Mesenchymal stem cell (in vitro differentiated cells and primary cell): ENCODE results near the gene SPEG.

Experiments
- DNase-seq: peaks from one replicate; pipeline ENCODE4 v3.0.0-alpha.2; 2013
- H2AFZ ChIP-seq: one replicate; pipeline ENCODE4 v1.6.1; 2013; ENCODE audit warnings: low read depth, mild to moderate bottlenecking, control low read depth, inconsistent platforms, low read length, moderate library complexity
- H2AK5ac ChIP-seq: 2 replicates; pipeline ENCODE4 v1.6.1; 2013; ENCODE audit warnings: low read length, moderate library complexity, mild to moderate bottlenecking, inconsistent platforms; ENCODE audit not compliant: severe bottlenecking
- H2BK120ac ChIP-seq: one replicate; pipeline ENCODE4 v1.6.1; 2013; ENCODE audit warnings: low read depth, mild to moderate bottlenecking, inconsistent platforms, low read length, moderate library complexity
- H2BK12ac ChIP-seq, 2 experiments: one replicate each; pipeline ENCODE4 v1.6.1; 2013; ENCODE audit warnings: inconsistent platforms in 2 of 2, low read length in 2 of 2, mild to moderate bottlenecking in 2 of 2, moderate library complexity in 2 of 2, control low read depth in 1 of 2
- H2BK15ac ChIP-seq: one replicate; pipeline ENCODE4 v1.6.1; 2013; ENCODE audit warnings: mild to moderate bottlenecking, low read depth, inconsistent platforms; ENCODE audit not compliant: poor library complexity, severe bottlenecking
- H2BK5ac ChIP-seq: 2 replicates; pipeline ENCODE4 v1.6.1; 2013; ENCODE audit warnings: low read depth, mild to moderate bottlenecking, low read length, control low read depth, inconsistent platforms; ENCODE audit not compliant: poor library complexity, severe bottlenecking
- H3K14ac ChIP-seq, 2 experiments: one replicate each; pipeline ENCODE4 v1.6.1; 2013; ENCODE audit warnings: inconsistent platforms in 2 of 2, low read length in 2 of 2, control low read depth in 1 of 2, mild to moderate bottlenecking in 1 of 2, moderate library complexity in 1 of 2
- H3K18ac ChIP-seq, 2 experiments: one replicate each; pipeline ENCODE4 v1.6.1; 2013; ENCODE audit warnings: inconsistent platforms in 2 of 2, low read length in 2 of 2, control low read depth in 1 of 2, low read depth in 1 of 2, mild to moderate bottlenecking in 1 of 2
- H3K23ac ChIP-seq, 2 experiments: one replicate each; pipeline ENCODE4 v1.6.1; 2013; ENCODE audit warnings: inconsistent platforms in 2 of 2, low read length in 2 of 2, mild to moderate bottlenecking in 2 of 2, moderate library complexity in 2 of 2, control low read depth in 1 of 2
- H3K27ac ChIP-seq: 2 replicates; pipeline ENCODE4 v1.5.1; 2013; ENCODE audit warnings: mild to moderate bottlenecking, moderate library complexity, low read length, control low read depth, inconsistent platforms; ENCODE audit not compliant: poor library complexity, severe bottlenecking
- H3K27me3 ChIP-seq, 2 experiments: 2 replicates each; pipeline versions ENCODE4 v1.6.1 to v1.7.0; 2013; ENCODE audit warnings: low read length in 2 of 2, mild to moderate bottlenecking in 2 of 2, moderate library complexity in 2 of 2, control low read depth in 1 of 2, inconsistent platforms in 1 of 2; ENCODE audit not compliant: control insufficient read depth in 1 of 2, insufficient read depth in 1 of 2
- H3K36me3 ChIP-seq, 2 experiments: 2 replicates each; pipeline versions ENCODE4 v1.6.1 to v1.7.0; 2013; ENCODE audit warnings: low read length in 2 of 2, control low read depth in 1 of 2, inconsistent platforms in 1 of 2, low read depth in 1 of 2, mild to moderate bottlenecking in 1 of 2; ENCODE audit not compliant: insufficient read depth in 2 of 2, control insufficient read depth in 1 of 2
- H3K4ac ChIP-seq, 2 experiments: one replicate each; pipeline ENCODE4 v1.6.1; 2013; ENCODE audit warnings: inconsistent platforms in 2 of 2, low read length in 2 of 2, mild to moderate bottlenecking in 2 of 2, moderate library complexity in 2 of 2, control low read depth in 1 of 2, low read depth in 1 of 2
- H3K4me1 ChIP-seq: 2 replicates; pipeline ENCODE4 v1.6.1; 2013; ENCODE audit warnings: low read depth, low read length, control low read depth; ENCODE audit not compliant: control insufficient read depth, insufficient read depth
- H3K4me2 ChIP-seq: 2 replicates; pipeline ENCODE4 v1.6.1; 2013; ENCODE audit warnings: low read length, mild to moderate bottlenecking, inconsistent platforms; ENCODE audit not compliant: poor library complexity, severe bottlenecking
- H3K4me3 ChIP-seq, 2 experiments: 2 replicates each; pipeline versions ENCODE4 v1.5.1 to v1.7.0; 2013; ENCODE audit warnings: low read length in 2 of 2, mild to moderate bottlenecking in 2 of 2, control low read depth in 1 of 2, low read depth in 1 of 2; ENCODE audit not compliant: insufficient read depth in 1 of 2
- H3K79me1 ChIP-seq: replicated peaks from 2 replicates; pipeline ENCODE4 v1.6.1; 2013; ENCODE audit warnings: mild to moderate bottlenecking, control low read depth, low read length, inconsistent platforms; ENCODE audit not compliant: poor library complexity, severe bottlenecking
- H3K9ac ChIP-seq: 2 replicates; pipeline ENCODE4 v1.7.0; 2013; ENCODE audit warnings: mild to moderate bottlenecking, low read length, moderate library complexity
- H3K9me3 ChIP-seq: 2 replicates; pipeline ENCODE4 v1.7.0; 2013; ENCODE audit warnings: mild to moderate bottlenecking, low read length; ENCODE audit not compliant: control insufficient read depth
- H4K8ac ChIP-seq: one replicate; pipeline ENCODE4 v1.6.1; 2013; ENCODE audit warnings: inconsistent platforms, mild to moderate bottlenecking, low read length, moderate library complexity
- H4K91ac ChIP-seq: one replicate; pipeline ENCODE4 v1.6.1; 2013; ENCODE audit warnings: mild to moderate bottlenecking, low read length, inconsistent platforms
- whole genome bisulfite sequencing: methylation state at CpG from one replicate; pipeline ENCODE4 v1.1.7; 2013; ENCODE audit warnings: mixed read lengths; 5-methylcytosine and 5-hydroxymethylcytosine counted together

Gene SPEG

DNA sequence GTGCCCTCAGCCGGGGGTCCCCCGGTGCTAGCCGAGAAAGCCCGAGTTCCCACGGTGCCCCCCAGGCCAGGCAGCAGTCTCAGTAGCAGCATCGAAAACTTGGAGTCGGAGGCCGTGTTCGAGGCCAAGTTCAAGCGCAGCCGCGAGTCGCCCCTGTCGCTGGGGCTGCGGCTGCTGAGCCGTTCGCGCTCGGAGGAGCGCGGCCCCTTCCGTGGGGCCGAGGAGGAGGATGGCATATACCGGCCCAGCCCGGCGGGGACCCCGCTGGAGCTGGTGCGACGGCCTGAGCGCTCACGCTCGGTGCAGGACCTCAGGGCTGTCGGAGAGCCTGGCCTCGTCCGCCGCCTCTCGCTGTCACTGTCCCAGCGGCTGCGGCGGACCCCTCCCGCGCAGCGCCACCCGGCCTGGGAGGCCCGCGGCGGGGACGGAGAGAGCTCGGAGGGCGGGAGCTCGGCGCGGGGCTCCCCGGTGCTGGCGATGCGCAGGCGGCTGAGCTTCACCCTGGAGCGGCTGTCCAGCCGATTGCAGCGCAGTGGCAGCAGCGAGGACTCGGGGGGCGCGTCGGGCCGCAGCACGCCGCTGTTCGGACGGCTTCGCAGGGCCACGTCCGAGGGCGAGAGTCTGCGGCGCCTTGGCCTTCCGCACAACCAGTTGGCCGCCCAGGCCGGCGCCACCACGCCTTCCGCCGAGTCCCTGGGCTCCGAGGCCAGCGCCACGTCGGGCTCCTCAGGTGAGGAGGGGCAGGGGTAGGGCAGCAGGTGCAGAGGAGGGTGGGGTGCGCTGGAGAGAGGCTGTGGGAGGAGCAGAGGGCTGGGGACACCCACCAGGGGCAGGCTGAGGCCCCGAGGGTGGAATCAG is 49.9 kb downstream of the SPEG start:
- Histone ChIP-seq H3K79me1 (no peaks in the 10 kb centered on the region), H4K8ac (peak overlapping the region; percentile 51), H3K9me3 (no peaks in the 10 kb centered on the region), H2BK5ac (no peak overlapping the region), H3K9ac (no peak overlapping the region), H2AK5ac (no peak overlapping the region), H4K91ac (no peak overlapping the region), H3K4ac (no peak overlapping the region), H2BK15ac (peak overlapping the region; percentile 12), H2AFZ (peak overlapping the region; percentile 32), H3K27ac (no peak overlapping the region), H2BK120ac (no peak overlapping the region), H3K27me3 (peaks cover 3 to 19% of the 10 kb centered on the region in 2 experiments), H2BK12ac (peak overlapping the region in 1 of 2 experiments; percentile 23), H3K14ac (peak overlapping the region in 1 of 2 experiments; percentile 22), H3K18ac (peak overlapping the region in 1 of 2 experiments; percentile 59), H3K4me2 (peak overlapping the region; percentile 69), H3K23ac (peak overlapping the region in 1 of 2 experiments; percentile 98), H3K36me3 (peaks cover 61 to 67% of the 10 kb centered on the region in 2 experiments), H3K4me3 (peak overlapping the region; percentile 20 to 29), H3K4me1 (peaks cover 28% of the 10 kb centered on the region)
- 3% methylated on average over 75 of the region's 89 CpGs for WGBS
- DNase-seq = peak; percentile 32

- DNase-seq = no peak
- Histone ChIP-seq H3K14ac (no peak overlapping the region), H3K23ac (peak overlapping the region in 1 of 2 experiments; percentile 98), H3K4me3 (no peak overlapping the region), H2BK120ac (no peak overlapping the region), H2BK12ac (no peak overlapping the region), H2BK5ac (no peak overlapping the region), H3K79me1 (no peaks in the 10 kb centered on the region), H3K36me3 (peaks cover 61 to 66% of the 10 kb centered on the region in 2 experiments), H3K18ac (no peak overlapping the region), H3K4me2 (no peak overlapping the region), H3K9me3 (no peaks in the 10 kb centered on the region), H2AFZ (no peak overlapping the region), H4K8ac (no peak overlapping the region), H3K4ac (no peak overlapping the region), H4K91ac (no peak overlapping the region), H2BK15ac (no peak overlapping the region), H3K9ac (no peak overlapping the region), H2AK5ac (no peak overlapping the region), H3K27me3 (peaks cover 3 to 19% of the 10 kb centered on the region in 2 experiments), H3K4me1 (peaks cover 28% of the 10 kb centered on the region), H3K27ac (no peak overlapping the region)
- 35% methylated on average over 4 of the region's 12 CpGs for WGBS
These were observed 50.5 kb downstream of the SPEG start for GRCh38 chr2:219485201-219485580.

GRCh38 chr2:219486380-219486959 is 51.8 kb downstream of the SPEG start:
- H3K4ac ChIP-seq = no peak overlapping the region
- H2BK15ac ChIP-seq = no peak overlapping the region
- no peak overlapping the region for H3K27ac ChIP-seq
- no peak overlapping the region for H2BK5ac ChIP-seq
- no peak overlapping the region for H2BK12ac ChIP-seq
- H3K4me1 ChIP-seq = peaks cover 29% of the 10 kb centered on the region
- no peak for DNase-seq
- peaks cover 57 to 66% of the 10 kb centered on the region in 2 experiments for H3K36me3 ChIP-seq
- no peaks in the 10 kb centered on the region for H3K9me3 ChIP-seq
- H3K9ac ChIP-seq = no peak overlapping the region
- no peak overlapping the region for H2AK5ac ChIP-seq
- peaks cover 3 to 19% of the 10 kb centered on the region in 2 experiments for H3K27me3 ChIP-seq
- no peak overlapping the region for H2AFZ ChIP-seq
- no peak overlapping the region for H3K4me3 ChIP-seq
- no peak overlapping the region for H3K14ac ChIP-seq
- H3K79me1 ChIP-seq = no peaks in the 10 kb centered on the region
- no peak overlapping the region for H4K8ac ChIP-seq
- no peak overlapping the region for H3K4me2 ChIP-seq
- H3K18ac ChIP-seq = no peak overlapping the region
- H3K23ac ChIP-seq = no peak overlapping the region
- WGBS = 22% methylated on average over 6 of the region's 8 CpGs
- H4K91ac ChIP-seq = no peak overlapping the region
- no peak overlapping the region for H2BK120ac ChIP-seq

GRCh38 chr2:219488149-219488843 is 53.7 kb downstream of the SPEG start:
- no peak overlapping the region for H3K4ac ChIP-seq
- no peak overlapping the region for H4K8ac ChIP-seq
- H3K27me3 ChIP-seq = peaks cover 3 to 22% of the 10 kb centered on the region in 2 experiments
- no peak overlapping the region for H2BK120ac ChIP-seq
- H2AFZ ChIP-seq = no peak overlapping the region
- no peak overlapping the region for H3K23ac ChIP-seq
- H3K4me1 ChIP-seq = peaks cover 29% of the 10 kb centered on the region
- H3K9me3 ChIP-seq = no peaks in the 10 kb centered on the region
- H3K4me2 ChIP-seq = no peak overlapping the region
- H4K91ac ChIP-seq = no peak overlapping the region
- H3K14ac ChIP-seq = no peak overlapping the region
- H3K18ac ChIP-seq = no peak overlapping the region
- H3K79me1 ChIP-seq = no peaks in the 10 kb centered on the region
- peaks cover 57 to 69% of the 10 kb centered on the region in 2 experiments for H3K36me3 ChIP-seq
- no peak overlapping the region for H2BK12ac ChIP-seq
- no peak overlapping the region for H3K4me3 ChIP-seq
- H2BK15ac ChIP-seq = no peak overlapping the region
- no peak overlapping the region for H2BK5ac ChIP-seq
- no peak overlapping the region for H2AK5ac ChIP-seq
- no peak overlapping the region for H3K9ac ChIP-seq
- WGBS = 91% methylated on average over 15 of the region's 17 CpGs
- H3K27ac ChIP-seq = no peak overlapping the region
- DNase-seq = no peak
